HG02943 (cell line): Measurements from ENCODE around the gene EMCN.
"Not testable (repeated sequence)": the region's sequence is repeated elsewhere in the genome, so short reads cannot be mapped to it uniquely, and the experiment has no call there.

Experiments used
- ATAC-seq: cut with Tn5 transposase; IDR thresholded peaks from one replicate; pipeline ENCODE4 v1.9.1; 2021; ENCODE audit warnings: mild to moderate bottlenecking, low read depth, moderate library complexity; ENCODE audit not compliant: unreplicated experiment

The EMCN gene

GRCh38 chr4:100391863-100392262, 126.0 kb downstream of the EMCN start:
- ATAC-seq: no peak

DNA sequence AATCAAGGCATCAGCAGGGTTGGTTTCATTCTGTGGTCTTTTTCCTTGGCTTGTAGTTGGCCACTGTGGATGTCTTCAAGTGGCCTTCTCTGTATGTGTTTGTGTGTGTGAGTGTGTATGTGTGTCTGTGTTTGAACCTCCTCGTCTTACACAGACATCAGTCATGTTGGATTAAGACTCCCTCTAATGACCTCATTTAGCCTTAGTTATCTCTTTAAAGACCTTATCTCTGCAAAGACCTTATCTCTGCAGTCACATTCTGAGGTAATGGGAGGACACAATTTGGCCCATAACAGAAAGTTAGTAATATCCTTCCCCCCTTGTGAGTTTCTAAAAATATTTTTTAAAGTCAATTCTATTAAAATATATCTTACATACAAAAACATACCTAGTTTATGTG, 126.7 kb downstream of the EMCN start:
- ATAC-seq: no peak

DNA sequence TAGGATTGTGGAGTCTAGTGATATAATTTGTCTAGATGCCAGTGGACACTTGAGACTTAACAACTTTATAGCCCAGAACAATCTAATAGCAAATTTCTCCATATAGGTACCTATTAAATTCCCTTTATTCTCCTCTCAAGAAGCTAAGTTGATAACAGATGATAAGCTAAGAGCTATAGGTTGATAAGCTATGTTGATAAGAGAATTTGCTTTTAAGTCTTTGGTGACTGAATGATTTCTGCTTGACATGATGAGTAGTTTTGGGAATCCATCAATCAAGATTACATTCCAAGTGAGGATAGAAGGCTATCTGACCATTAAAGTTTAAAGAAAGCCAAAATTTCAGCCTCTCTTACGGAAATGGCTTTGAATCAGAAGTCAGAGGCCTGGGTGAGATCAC, 131.6 kb downstream of the EMCN start:
- ATAC-seq: no peak

DNA sequence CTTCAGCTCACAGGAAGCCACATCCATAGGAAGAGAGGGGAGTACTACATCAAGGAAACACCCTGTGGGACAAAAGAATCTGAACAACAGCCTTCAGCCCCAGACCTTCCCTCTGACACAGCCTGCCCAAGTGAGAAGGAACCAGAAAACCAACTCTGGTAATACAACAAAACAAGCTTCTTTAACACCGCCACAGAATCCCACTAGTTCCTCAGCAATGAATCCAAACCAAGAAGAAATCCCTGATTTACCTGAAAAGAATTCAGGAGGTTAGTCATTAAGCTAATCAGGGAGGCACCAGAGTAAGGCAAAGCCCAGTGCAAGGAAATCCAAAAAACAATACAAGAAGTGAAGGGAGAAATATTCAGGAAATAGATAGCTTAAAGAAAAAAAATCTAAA, 137.4 kb downstream of the EMCN start:
- not testable (repeated sequence) for ATAC-seq

GRCh38 chr4:100379583-100380105, 138.2 kb downstream of the EMCN start:
- no peak for ATAC-seq

DNA sequence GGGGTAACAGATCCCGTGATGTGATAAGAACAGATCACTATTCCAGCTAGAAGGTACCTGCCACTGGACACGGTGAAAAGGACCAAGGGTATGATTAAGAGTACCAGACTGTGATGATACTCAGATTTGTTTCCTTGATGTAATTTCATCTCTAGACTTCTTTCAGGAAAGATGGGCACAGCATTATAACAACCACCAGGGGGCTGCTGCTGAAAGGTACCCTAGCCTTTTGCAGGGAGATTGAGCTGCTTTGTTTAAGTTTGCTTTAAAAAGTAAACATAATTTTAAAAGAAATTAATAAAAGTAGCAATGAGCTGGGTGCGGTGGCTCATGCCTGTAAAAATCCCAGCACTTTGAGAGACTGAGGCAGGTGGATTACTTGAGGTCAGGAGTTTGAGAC, 145.4 kb downstream of the EMCN start:
- ATAC-seq: no peak

GRCh38 chr4:100369871-100370270, 148.0 kb downstream of the EMCN start:
- no peak for ATAC-seq

DNA sequence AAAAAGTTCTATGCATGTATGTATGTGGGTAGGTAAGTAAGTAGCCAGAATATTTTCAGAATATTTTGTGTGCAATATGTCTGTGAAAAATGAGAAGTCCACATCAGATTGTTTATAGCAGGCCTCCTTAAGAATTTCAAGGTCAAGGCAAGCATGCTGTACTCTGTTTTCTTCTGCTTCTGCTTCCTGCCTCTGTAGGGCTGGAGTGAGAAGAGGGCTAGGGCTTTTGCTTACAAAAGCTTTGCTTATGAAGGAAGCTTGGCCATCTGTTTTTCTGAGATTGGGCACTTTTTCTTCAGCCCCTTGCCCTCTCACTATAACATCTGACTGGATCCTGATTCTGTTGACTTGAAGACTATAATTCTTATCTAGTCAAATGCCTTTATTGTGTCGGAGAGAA, 150.4 kb downstream of the EMCN start:
- ATAC-seq: no peak

DNA sequence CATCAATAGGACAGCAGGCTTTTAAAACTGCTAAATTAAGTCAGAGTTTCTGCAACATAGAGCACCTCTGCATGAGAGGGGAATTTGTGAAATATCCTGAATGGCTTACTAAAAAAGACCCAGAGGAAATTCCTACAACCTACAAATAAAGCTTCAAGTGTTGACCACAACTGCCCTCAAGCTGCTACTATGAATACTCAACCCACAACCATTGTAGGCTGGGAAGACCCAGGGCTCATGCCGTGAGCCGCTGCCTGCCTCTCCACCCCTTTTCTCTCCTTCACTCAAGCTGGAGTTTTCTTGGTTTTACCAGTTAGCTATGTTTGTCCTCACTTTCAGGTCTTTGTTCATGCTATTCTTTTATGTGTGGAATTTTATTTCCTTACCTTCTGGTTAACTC, 151.6 kb downstream of the EMCN start:
- ATAC-seq: no peak

- no peak for ATAC-seq
Observed at GRCh38 chr4:100362366-100362765, 155.5 kb downstream of the EMCN start.

DNA sequence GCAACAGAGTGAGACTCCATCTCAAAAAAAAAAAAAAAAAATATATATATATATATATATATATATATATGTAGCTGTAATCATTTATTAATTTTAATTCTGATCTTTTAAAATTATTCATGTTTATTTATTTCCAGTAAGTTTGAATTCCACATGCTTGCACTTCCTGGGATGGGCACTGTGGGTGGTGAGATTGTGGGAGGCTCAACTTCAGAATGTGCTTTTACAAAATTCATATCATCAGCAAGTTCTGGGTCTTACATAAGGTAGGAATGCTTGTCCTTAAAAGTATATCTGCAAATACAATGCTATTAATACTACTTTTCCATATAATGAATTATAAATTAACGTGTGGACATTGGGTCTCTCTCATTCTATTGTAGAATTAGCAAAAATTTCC, 156.5 kb downstream of the EMCN start:
- ATAC-seq: no peak

DNA sequence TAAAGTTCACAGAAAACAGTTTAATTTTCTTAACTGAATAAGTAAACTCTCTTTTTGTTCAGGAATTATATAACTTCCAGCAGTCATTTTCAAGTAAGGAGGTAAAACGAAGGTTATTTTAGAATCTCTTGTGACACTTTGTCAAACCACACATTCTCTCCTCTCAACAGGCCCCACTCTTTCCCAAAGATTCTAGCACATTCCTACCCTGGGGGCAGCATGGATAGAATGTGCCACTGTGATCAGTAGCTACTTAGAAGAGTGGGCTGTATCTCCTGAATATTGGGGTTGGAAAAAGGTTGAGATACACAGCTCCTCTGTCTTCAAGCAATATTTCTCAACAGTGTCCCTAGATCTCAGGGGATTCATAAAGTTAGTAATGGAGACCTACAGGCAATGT, 157.6 kb downstream of the EMCN start:
- no peak for ATAC-seq

- no peak for ATAC-seq
Observed at GRCh38 chr4:100359441-100359840, 158.4 kb downstream of the EMCN start.

DNA sequence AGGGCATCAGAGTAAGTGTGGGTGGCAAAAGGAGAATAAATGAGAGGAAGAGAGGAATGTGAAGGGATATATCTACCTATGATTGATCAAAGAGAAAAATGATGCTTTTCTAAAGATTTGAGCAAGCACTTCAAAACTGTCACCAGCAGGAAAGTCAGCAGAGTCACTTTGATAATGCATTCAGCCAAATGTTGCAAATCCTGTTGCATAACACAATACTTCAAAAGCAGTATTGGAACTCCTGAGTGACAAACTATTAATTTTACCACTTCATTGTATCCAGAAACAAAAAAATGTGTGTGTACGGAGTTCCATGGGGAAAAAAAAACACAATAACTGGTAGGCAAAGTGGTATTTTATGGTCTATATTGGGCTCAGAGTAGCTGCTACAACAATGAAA, 160.3 kb downstream of the EMCN start:
- no peak for ATAC-seq

- no peak for ATAC-seq
Observed at GRCh38 chr4:100356172-100356571, 161.7 kb downstream of the EMCN start.

- ATAC-seq: not testable (repeated sequence)
Observed at GRCh38 chr4:100352352-100352751, 165.5 kb downstream of the EMCN start.

- no peak for ATAC-seq
Observed at GRCh38 chr4:100348473-100348872, 169.3 kb downstream of the EMCN start.

DNA sequence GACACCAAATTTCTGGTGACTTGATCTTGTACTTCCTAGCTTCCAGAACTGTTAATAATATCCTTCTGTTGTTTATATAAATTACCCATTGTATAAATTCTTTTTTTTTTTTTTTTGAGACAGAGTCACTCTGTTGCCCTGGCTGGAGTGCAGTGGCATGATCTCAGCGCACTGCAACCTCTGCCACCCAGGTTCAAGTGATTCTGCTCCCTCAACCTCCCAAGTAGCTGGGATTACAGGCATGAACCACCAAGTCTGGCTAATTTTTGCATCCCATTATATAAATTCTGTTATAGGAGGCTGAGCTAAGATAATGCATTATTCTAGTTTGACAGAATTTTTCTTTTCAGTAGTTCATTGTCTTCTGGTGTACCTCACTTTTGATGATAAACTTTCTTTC, 170.6 kb downstream of the EMCN start:
- ATAC-seq: no peak

GRCh38 chr4:100345585-100345984, 172.2 kb downstream of the EMCN start:
- ATAC-seq: no peak
